Natural killer cell (primary cell): ENCODE results near the gene CYREN. TPM values are rescaled to one million over a fixed set of nuclear protein-coding genes. Genes with fewer than 3 reads are reported as not detected.
A peak's percentile ranks its signal among the peaks of the same experiment; 100 is the strongest.
"Not testable (repeated sequence)": the region's sequence is repeated elsewhere in the genome, so short reads cannot be mapped to it uniquely, and the experiment has no call there.

Source experiments
- ATAC-seq, 3 donors: fragments of 150-1000 bp in 2 of 3; fragments of 200-7000 bp in 1 of 3; cut with Tn5 transposase; 1 replicate in 1 of 3; 2 replicates in 2 of 3; pipeline ENCODE4 v1.10.0; 2021; ENCODE audit warnings: mild to moderate bottlenecking in 2 of 3, moderate library complexity in 2 of 3
- DNase-seq, 2 donors: peaks; one replicate each; pipeline versions ENCODE4 v3.0.0 to v3.0.0-alpha.2; 2013 to 2021; ENCODE audit warnings: mixed read lengths in 1 of 2
- H3K27ac ChIP-seq: one replicate; pipeline ENCODE4 v1.5.1; 2013; ENCODE audit warnings: mild to moderate bottlenecking, low read length
- H3K27me3 ChIP-seq: one replicate; pipeline ENCODE4 v1.6.1; 2013; ENCODE audit warnings: low read length; ENCODE audit not compliant: control insufficient read depth, insufficient read depth
- H3K36me3 ChIP-seq: one replicate; pipeline ENCODE4 v1.6.1; 2013; ENCODE audit warnings: low read length; ENCODE audit not compliant: control insufficient read depth, insufficient read depth
- H3K4me1 ChIP-seq: one replicate; pipeline ENCODE4 v1.6.1; 2013; ENCODE audit warnings: low read length; ENCODE audit not compliant: control insufficient read depth, insufficient read depth
- H3K4me3 ChIP-seq: one replicate; pipeline ENCODE4 v1.5.1; 2013; ENCODE audit warnings: low read length
- H3K9me3 ChIP-seq: one replicate; pipeline ENCODE4 v1.6.1; 2013; ENCODE audit warnings: low read length; ENCODE audit not compliant: control insufficient read depth, insufficient read depth
- H3K27ac Mint-ChIP-seq, 2 donors: one replicate each; pipeline ENCODE4 v1.8.0; 2022; ENCODE audit warnings: mild to moderate bottlenecking in 2 of 2, mixed read lengths in 2 of 2, moderate library complexity in 1 of 2
- H3K27me3 Mint-ChIP-seq, 2 donors: one replicate each; pipeline ENCODE4 v1.8.0; 2022; ENCODE audit warnings: low read depth in 2 of 2, mixed read lengths in 2 of 2
- H3K36me3 Mint-ChIP-seq: one replicate; pipeline ENCODE4 v1.8.0; 2022; ENCODE audit warnings: mixed read lengths
- H3K4me1 Mint-ChIP-seq, 2 donors: one replicate each; pipeline ENCODE4 v1.8.0; 2022; ENCODE audit warnings: mixed read lengths in 2 of 2
- H3K4me3 Mint-ChIP-seq: one replicate; pipeline ENCODE4 v1.8.0; 2022; ENCODE audit warnings: mild to moderate bottlenecking, moderate library complexity, mixed read lengths
- H3K9me3 Mint-ChIP-seq, 2 donors: one replicate each; pipeline ENCODE4 v1.8.0; 2022; ENCODE audit warnings: mixed read lengths in 2 of 2
- CTCF ChIP-seq: fragments of 200-600 bp; IDR thresholded peaks from one replicate; pipeline ENCODE4 v1.8.0; 2022; ENCODE audit warnings: antibody characterized with exemption
- WGBS: methylation state at CpG from one replicate; pipeline ENCODE4 v1.1.7; 2013; ENCODE audit warnings: missing lambda C conversion rate; ENCODE audit not compliant: insufficient coverage; 5-methylcytosine and 5-hydroxymethylcytosine counted together
- intact Hi-C: fragments of 100-400 bp; cut with micrococcal nuclease; formaldehyde crosslinking; loops from one replicate; pipeline ENCODE4 v1.14.2; 2022
- total RNA-seq, 4 donors: library from RNA; stranded (reverse); fragments of 120-200 nt in 1 of 4; gene quantifications; one replicate each; pipeline versions ENCODE4 v1.2.3 to v1.2.4, GENCODE V29; 2013 to 2022

Gene CYREN
- total RNA-seq, 3 donors from 2014 or later (not counting 1 experiment from before 2014, with no cell fraction given) = 26.1 to 33.9 (median 33.8) TPM

- Histone ChIP-seq H3K4me1 (peaks cover 9% of the 10 kb centered on the region), H3K36me3 (no peaks in the 10 kb centered on the region), H3K4me3 (no peak overlapping the region), H3K27me3 (no peaks in the 10 kb centered on the region), H3K9me3 (peaks cover 9% of the 10 kb centered on the region), H3K27ac (no peak overlapping the region)
- Mint-ChIP-seq H3K27me3 (no peaks in the 10 kb centered on the region), H3K4me1 (peaks cover 1 to 5% of the 10 kb centered on the region in 2 donors), H3K4me3 (no peak overlapping the region), H3K9me3 (peaks cover 3 to 4% of the 10 kb centered on the region in 2 donors), H3K36me3 (peaks cover 15% of the 10 kb centered on the region), H3K27ac (no peak overlapping the region)
- TF ChIP-seq CTCF = no peak
- intact Hi-C loops = loop anchor here (10.0 kb wide), 1 partner anchor 121 kb away; no protein-coding TSS in a partner anchor
- no peak for ATAC-seq
- WGBS = 95% methylated on average over 6 of the region's 6 CpGs
- no peak for DNase-seq
These were observed 5.4 kb upstream of the CYREN start for GRCh38 chr7:135175931-135176330.

GRCh38 chr7:135174941-135175340 lies 4.4 kb upstream of the CYREN start:
- H3K27me3 Mint-ChIP-seq = no peaks in the 10 kb centered on the region
- intact Hi-C loops = loop anchor here (5.0 to 10.0 kb wide), 4 partner anchors 37 to 543 kb away; partner anchors contain the start of genes BPGM and WDR91
- Histone ChIP-seq H3K27ac (no peak overlapping the region), H3K4me1 (peaks cover 12% of the 10 kb centered on the region), H3K9me3 (peaks cover 4% of the 10 kb centered on the region), H3K36me3 (no peaks in the 10 kb centered on the region), H3K4me3 (no peak overlapping the region), H3K27me3 (no peaks in the 10 kb centered on the region)
- peaks cover 8% of the 10 kb centered on the region for H3K36me3 Mint-ChIP-seq
- 96% methylated on average over 5 of the region's 7 CpGs for WGBS
- no peak overlapping the region for H3K4me3 Mint-ChIP-seq
- H3K9me3 Mint-ChIP-seq = peaks cover 3 to 4% of the 10 kb centered on the region in 2 donors
- DNase-seq = no peak
- H3K4me1 Mint-ChIP-seq = peaks cover 6 to 9% of the 10 kb centered on the region in 2 donors
- no peak for ATAC-seq
- no peak overlapping the region for H3K27ac Mint-ChIP-seq
- TF ChIP-seq CTCF = no peak

GRCh38 chr7:135173916-135174315 lies 3.4 kb upstream of the CYREN start:
- not testable (repeated sequence) for H3K9me3 ChIP-seq, H3K27me3 Mint-ChIP-seq, ATAC-seq, H3K36me3 Mint-ChIP-seq, DNase-seq, H3K36me3 ChIP-seq, H3K27ac ChIP-seq, H3K4me3 ChIP-seq, H3K4me3 Mint-ChIP-seq, H3K27ac Mint-ChIP-seq, H3K27me3 ChIP-seq, H3K9me3 Mint-ChIP-seq
- H3K4me1 ChIP-seq = peaks cover 22% of the 10 kb centered on the region
- intact Hi-C loops = loop anchor here (5.0 to 10.0 kb wide), 4 partner anchors 38 to 542 kb away; partner anchors contain the start of genes BPGM and WDR91
- H3K4me1 Mint-ChIP-seq = peaks cover 16 to 18% of the 10 kb centered on the region in 2 donors
- 89% methylated on average over 2 of the region's 4 CpGs for WGBS

GRCh38 chr7:135171581-135172291 lies 1.2 kb upstream of the CYREN start:
- Histone ChIP-seq H3K4me1 (peaks cover 44% of the 10 kb centered on the region), H3K27ac (peak overlapping the region; percentile 22), H3K36me3 (peaks cover 11% of the 10 kb centered on the region)
- not testable (repeated sequence) for H3K4me3 ChIP-seq, ATAC-seq, DNase-seq, H3K27me3 Mint-ChIP-seq, H3K27me3 ChIP-seq, H3K9me3 Mint-ChIP-seq, H3K36me3 Mint-ChIP-seq, H3K9me3 ChIP-seq
- intact Hi-C loops = loop anchor here (5.0 to 10.0 kb wide), 4 partner anchors 41 to 539 kb away; partner anchors contain the start of genes BPGM and WDR91
- Mint-ChIP-seq H3K27ac (peak overlapping the region; percentile 96), H3K4me1 (peaks cover 34 to 37% of the 10 kb centered on the region in 2 donors), H3K4me3 (peak overlapping the region; percentile 68)
- WGBS = 87% methylated on average over 19 of the region's 19 CpGs

- DNase-seq, H3K9me3 ChIP-seq, H3K27me3 ChIP-seq, H3K36me3 Mint-ChIP-seq, ATAC-seq, H3K27me3 Mint-ChIP-seq, H3K9me3 Mint-ChIP-seq: not testable (repeated sequence)
- peaks cover 49% of the 10 kb centered on the region for H3K4me1 ChIP-seq
- peak overlapping the region; percentile 70 for H3K4me3 ChIP-seq
- peak overlapping the region; percentile 96 for H3K27ac Mint-ChIP-seq
- peaks cover 34 to 42% of the 10 kb centered on the region in 2 donors for H3K4me1 Mint-ChIP-seq
- 11% methylated on average over 6 of the region's 12 CpGs for WGBS
- H3K4me3 Mint-ChIP-seq = peak overlapping the region; percentile 94
- peaks cover 17% of the 10 kb centered on the region for H3K36me3 ChIP-seq
- peak overlapping the region; percentile 91 for H3K27ac ChIP-seq
- intact Hi-C loops = loop anchor here (1.0 to 10.0 kb wide), 6 partner anchors 23 to 539 kb away; partner anchors contain the start of genes AGBL3, BPGM, TMEM140 and WDR91
These were observed 533 bp upstream of the CYREN start for GRCh38 chr7:135170998-135171481.
